ENCODE measurements around the gene MDGA2. TPM values are rescaled to one million over a fixed set of nuclear protein-coding genes. Genes with fewer than 3 reads are reported as not detected.

MDGA2 gene
- total RNA-seq, 1 donor from 2014 or later = 0.17 TPM

- no peak for DNase-seq (ENCODE audit: low spot score)
- TF ChIP-seq CTCF (IDR thresholded peaks at IDR 0.05) = no peak
- Mint-ChIP-seq H3K9me3 (ENCODE audit: low read depth) (no peaks in the 10 kb centered on the region), H3K27me3 (ENCODE audit: low read depth) (no peaks in the 10 kb centered on the region), H3K36me3 (ENCODE audit: low read depth) (no peaks in the 10 kb centered on the region), H3K4me1 (ENCODE audit: low read depth) (no peaks in the 10 kb centered on the region), H3K4me3 (ENCODE audit: unreplicated experiment) (no peak overlapping the region), H3K27ac (ENCODE audit: unreplicated experiment) (no peak overlapping the region)
Observed at GRCh38 chr14:47619392-47619791, 56.0 kb downstream of the MDGA2 start.

GRCh38 chr14:47606566-47606965 lies 68.8 kb downstream of the MDGA2 start:
- H3K9me3 Mint-ChIP-seq (ENCODE audit: low read depth) = peaks cover 4% of the 10 kb centered on the region
- no peak for TF ChIP-seq CTCF (IDR thresholded peaks at IDR 0.05)

GRCh38 chr14:47596860-47597259 lies 78.5 kb downstream of the MDGA2 start:
- no peaks in the 10 kb centered on the region for H3K4me1 Mint-ChIP-seq (ENCODE audit: low read depth)
- no peak for DNase-seq (ENCODE audit: low spot score)
- no peaks in the 10 kb centered on the region for H3K27me3 Mint-ChIP-seq (ENCODE audit: low read depth)
- TF ChIP-seq CTCF (IDR thresholded peaks at IDR 0.05) = no peak
- no peak overlapping the region for H3K4me3 Mint-ChIP-seq (ENCODE audit: unreplicated experiment)
- H3K9me3 Mint-ChIP-seq (ENCODE audit: low read depth) = peaks cover 6% of the 10 kb centered on the region
- H3K36me3 Mint-ChIP-seq (ENCODE audit: low read depth) = no peaks in the 10 kb centered on the region
- no peak overlapping the region for H3K27ac Mint-ChIP-seq (ENCODE audit: unreplicated experiment)

More at GRCh38 chr14:47606566-47606965, 68.8 kb downstream of the MDGA2 start:
- H3K27me3 Mint-ChIP-seq (ENCODE audit: low read depth) = no peaks in the 10 kb centered on the region
- H3K36me3 Mint-ChIP-seq (ENCODE audit: low read depth) = no peaks in the 10 kb centered on the region
- no peaks in the 10 kb centered on the region for H3K4me1 Mint-ChIP-seq (ENCODE audit: low read depth)
- H3K27ac Mint-ChIP-seq (ENCODE audit: unreplicated experiment) = no peak overlapping the region
- DNase-seq (ENCODE audit: low spot score) = no peak
- no peak overlapping the region for H3K4me3 Mint-ChIP-seq (ENCODE audit: unreplicated experiment)

GRCh38 chr14:47596232-47596631 lies 79.2 kb downstream of the MDGA2 start:
- H3K4me1 Mint-ChIP-seq (ENCODE audit: low read depth) = no peaks in the 10 kb centered on the region
- TF ChIP-seq CTCF (IDR thresholded peaks at IDR 0.05) = no peak
- no peak for DNase-seq (ENCODE audit: low spot score)
- H3K27me3 Mint-ChIP-seq (ENCODE audit: low read depth) = no peaks in the 10 kb centered on the region
- no peak overlapping the region for H3K27ac Mint-ChIP-seq (ENCODE audit: unreplicated experiment)
- H3K9me3 Mint-ChIP-seq (ENCODE audit: low read depth) = peaks cover 6% of the 10 kb centered on the region
- H3K4me3 Mint-ChIP-seq (ENCODE audit: unreplicated experiment) = no peak overlapping the region
- H3K36me3 Mint-ChIP-seq (ENCODE audit: low read depth) = no peaks in the 10 kb centered on the region

GRCh38 chr14:47595552-47595951 lies 79.9 kb downstream of the MDGA2 start:
- Mint-ChIP-seq H3K4me1 (ENCODE audit: low read depth) (no peaks in the 10 kb centered on the region), H3K27me3 (ENCODE audit: low read depth) (no peaks in the 10 kb centered on the region), H3K27ac (ENCODE audit: unreplicated experiment) (no peak overlapping the region), H3K36me3 (ENCODE audit: low read depth) (no peaks in the 10 kb centered on the region), H3K4me3 (ENCODE audit: unreplicated experiment) (no peak overlapping the region), H3K9me3 (ENCODE audit: low read depth) (peaks cover 6% of the 10 kb centered on the region)
- DNase-seq (ENCODE audit: low spot score) = no peak
- no peak for TF ChIP-seq CTCF (IDR thresholded peaks at IDR 0.05)

All from chondrocyte (in vitro differentiated cells).